IPS DF 6.9 (cell line): Measurements from ENCODE around the gene SCYL1.

ENCODE experiments used
- DNase-seq: peaks from one replicate; pipeline ENCODE4 v3.0.0-alpha.2; 2013; ENCODE audit warnings: low read depth, low spot score
- H3K27ac ChIP-seq: one replicate; pipeline ENCODE4 v1.5.1; 2013; ENCODE audit warnings: low read length, control low read depth
- H3K27me3 ChIP-seq: 2 replicates; pipeline ENCODE4 v1.6.1; 2013; ENCODE audit warnings: mild to moderate bottlenecking, low read length; ENCODE audit not compliant: control insufficient read depth, insufficient read depth
- H3K36me3 ChIP-seq: 2 replicates; pipeline ENCODE4 v1.6.1; 2013; ENCODE audit warnings: low read length; ENCODE audit not compliant: control insufficient read depth, insufficient read depth
- H3K4me1 ChIP-seq: 2 replicates; pipeline ENCODE4 v1.6.1; 2013; ENCODE audit warnings: low read length; ENCODE audit not compliant: control insufficient read depth, insufficient read depth
- H3K4me3 ChIP-seq: 2 replicates; pipeline ENCODE4 v1.5.1; 2013; ENCODE audit warnings: mild to moderate bottlenecking, low read length
- H3K9me3 ChIP-seq: 2 replicates; pipeline ENCODE4 v1.6.1; 2013; ENCODE audit warnings: low read length, inconsistent platforms; ENCODE audit not compliant: control insufficient read depth, insufficient read depth
- WGBS: extraction: QIAGEN DNeasy Blood & Tissue Kit; methylation state at CpG from one replicate; pipeline ENCODE4 v1.1.7; 2013; ENCODE audit warnings: mixed read lengths, missing lambda C conversion rate; ENCODE audit not compliant: insufficient read length, insufficient coverage; 5-methylcytosine and 5-hydroxymethylcytosine counted together

SCYL1 gene

DNA sequence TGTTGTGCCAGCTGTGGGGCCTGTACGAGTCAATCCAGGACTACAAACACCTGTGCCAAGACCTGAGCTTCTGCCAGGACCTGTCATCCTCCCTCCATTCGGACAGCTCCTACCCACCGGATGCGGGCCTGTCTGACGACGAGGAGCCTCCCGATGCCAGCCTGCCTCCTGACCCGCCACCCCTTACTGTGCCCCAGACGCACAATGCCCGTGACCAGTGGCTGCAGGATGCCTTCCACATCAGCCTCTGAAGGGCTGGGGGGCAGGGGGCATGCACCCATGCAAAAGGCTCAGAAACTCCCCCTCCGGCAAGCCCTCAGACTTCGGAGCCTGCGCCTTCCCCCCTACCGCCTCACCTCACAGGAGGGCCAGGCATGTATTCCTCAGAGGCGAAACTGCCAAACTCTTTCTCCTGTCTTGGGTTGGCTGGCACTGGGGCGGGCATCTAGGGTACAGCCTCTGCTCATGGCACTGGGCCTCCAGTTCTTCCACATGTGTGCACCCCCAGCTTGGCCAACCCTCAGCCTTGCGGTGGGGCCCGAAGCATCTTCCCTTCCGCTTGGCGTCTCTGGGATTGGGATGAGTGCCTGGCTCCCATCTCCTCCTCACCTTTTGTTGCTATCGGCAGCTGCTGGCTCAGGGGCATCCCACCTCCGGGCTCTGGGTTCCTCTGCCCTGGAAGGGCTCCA lies 48.7 kb downstream of the SCYL1 start:
- H3K9me3 ChIP-seq, result no peaks in the 10 kb centered on the region
- no peak overlapping the region for H3K4me3 ChIP-seq
- H3K27me3 ChIP-seq, result peaks cover 7% of the 10 kb centered on the region
- H3K4me1 ChIP-seq, result peaks cover 15% of the 10 kb centered on the region
- WGBS, result no CpG with 5 or more reads among the region's 22 CpGs
- H3K36me3 ChIP-seq, result no peaks in the 10 kb centered on the region
- DNase-seq, result no peak
- no peak overlapping the region for H3K27ac ChIP-seq

DNA sequence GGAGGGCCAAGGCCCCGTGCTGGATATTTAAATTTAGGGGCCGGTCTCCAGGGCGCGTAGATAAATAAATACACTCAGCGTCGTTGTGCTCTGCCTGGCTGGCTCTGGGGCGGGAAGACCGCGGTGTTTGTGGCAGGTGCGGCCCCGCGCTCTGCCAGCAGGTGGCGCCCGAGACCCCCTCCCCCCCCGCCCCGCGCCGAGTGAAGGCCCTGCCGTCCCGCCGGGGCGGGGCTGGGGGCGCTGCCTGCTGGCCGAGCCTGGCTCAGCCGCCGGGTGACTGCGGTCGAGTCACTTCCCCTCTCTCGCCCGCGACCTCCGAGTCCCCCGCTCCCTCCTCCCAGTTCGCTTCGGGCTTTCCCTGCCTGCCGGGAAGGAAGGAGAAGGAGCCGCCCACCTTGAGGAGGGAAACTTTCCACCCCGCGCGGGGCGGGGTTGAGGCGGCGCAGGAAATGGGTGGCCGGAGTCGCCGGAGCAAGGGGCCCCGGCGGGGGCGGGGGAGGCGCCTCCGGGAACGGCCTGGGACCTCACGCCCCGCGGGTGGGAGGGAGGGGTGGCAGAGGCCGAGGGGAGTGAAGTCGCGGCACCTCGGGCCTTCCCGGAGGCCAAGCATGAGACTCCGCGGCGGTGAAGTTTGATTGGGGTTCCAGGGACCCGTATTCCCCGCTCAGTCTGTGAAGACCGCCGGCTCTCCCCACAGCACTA lies 49.4 kb downstream of the SCYL1 start:
- Histone ChIP-seq H3K4me3 (peak overlapping the region; percentile 43; the same call in 1 of the 2 replicates), H3K27ac (no peak overlapping the region), H3K27me3 (peaks cover 7% of the 10 kb centered on the region), H3K9me3 (no peaks in the 10 kb centered on the region), H3K4me1 (peaks cover 13% of the 10 kb centered on the region), H3K36me3 (no peaks in the 10 kb centered on the region)
- WGBS, result no CpG with 5 or more reads among the region's 67 CpGs
- no peak for DNase-seq

DNA sequence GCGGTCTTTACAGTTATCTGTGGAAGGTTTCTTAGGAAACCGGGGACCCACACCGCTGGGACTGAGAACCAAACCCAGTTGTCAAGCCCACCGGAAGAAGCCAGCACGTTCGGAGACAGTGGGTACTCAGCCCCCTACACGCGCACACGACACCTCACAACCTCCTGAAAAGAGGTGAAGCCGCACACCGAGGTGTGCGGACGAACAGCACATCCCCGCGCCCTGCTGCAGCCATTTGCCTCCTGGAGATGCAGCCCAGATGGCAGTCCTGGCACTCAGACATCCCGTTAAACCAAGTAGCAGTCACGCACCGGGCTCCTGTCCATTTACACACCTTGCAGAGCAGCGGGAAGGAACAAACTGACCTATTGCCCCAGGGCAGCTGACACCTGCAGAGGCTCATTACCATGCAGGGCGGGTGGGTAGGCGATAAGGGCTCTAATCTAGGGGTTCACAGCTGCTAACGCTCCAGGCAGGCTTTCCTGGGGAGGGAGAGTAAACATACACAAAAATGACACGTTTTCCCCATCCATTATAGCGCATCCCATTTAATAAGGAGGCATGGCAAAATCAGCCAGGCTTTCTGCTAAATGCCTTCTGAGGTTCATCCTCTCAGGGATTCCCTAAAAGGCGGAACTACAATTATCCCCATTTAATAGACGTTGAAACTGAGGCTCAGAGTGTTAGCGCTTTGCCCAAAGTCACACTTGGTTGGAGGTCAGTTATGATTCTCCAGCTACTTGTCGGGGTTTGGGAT lies 50.1 kb downstream of the SCYL1 start:
- no peak overlapping the region for H3K27ac ChIP-seq
- WGBS, result no CpG with 5 or more reads among the region's 28 CpGs
- peaks cover 12% of the 10 kb centered on the region for H3K4me1 ChIP-seq

DNA sequence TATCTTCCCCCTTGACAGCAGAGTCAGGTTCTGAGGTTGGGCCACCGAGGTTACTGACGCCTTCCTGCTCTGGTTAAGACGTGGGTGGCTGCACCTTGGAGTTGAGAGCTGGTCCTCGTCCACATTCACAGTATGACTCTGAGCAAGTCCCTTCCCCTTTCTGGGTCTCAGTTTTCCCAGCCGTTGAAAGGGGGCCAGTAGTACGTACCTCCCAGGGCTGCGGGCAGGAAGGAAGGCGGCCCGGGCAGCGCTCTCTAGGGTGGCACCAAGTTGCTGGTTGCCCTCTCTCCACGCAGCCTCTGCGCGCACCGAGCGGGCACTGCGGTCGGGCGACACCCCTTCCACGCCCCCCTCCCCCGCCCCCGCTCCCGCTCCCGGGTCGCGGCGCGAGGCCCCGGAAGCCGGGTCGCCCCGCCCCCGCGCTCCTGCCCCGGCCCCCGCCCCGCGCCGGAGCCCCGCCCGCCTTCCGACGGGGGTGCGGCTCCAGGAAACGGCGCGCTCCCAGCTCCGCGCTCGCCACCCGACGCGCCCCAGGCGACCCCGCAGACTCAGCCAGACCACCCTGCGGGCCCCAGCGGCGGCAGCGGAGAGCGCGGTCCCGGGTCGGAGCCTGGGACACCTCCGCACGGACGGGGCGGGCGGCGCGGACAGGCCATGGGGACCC lies 50.8 kb downstream of the SCYL1 start, which contains the start of gene EHBP1L1:
Gene EHBP1L1 (plus strand): TSS at position 486 of the 664 bp plus-strand sequence. CDS start 250 bp downstream, outside the sequence.
- Histone ChIP-seq H3K9me3 (no peaks in the 10 kb centered on the region), H3K27me3 (peaks cover 7% of the 10 kb centered on the region), H3K36me3 (peaks cover 3% of the 10 kb centered on the region), H3K4me3 (peak within 1 kb of the TSS; percentile 44; the same call in 1 of the 2 replicates), H3K27ac (no peak within 1 kb of the TSS), H3K4me1 (peaks cover 12% of the 10 kb centered on the region)
- no peak for DNase-seq
- no CpG with 5 or more reads among the region's 69 CpGs for WGBS

More for the DNA sequence above, 50.1 kb downstream of the SCYL1 start:
- Histone ChIP-seq H3K4me3 (peak overlapping the region; percentile 43; the same call in 1 of the 2 replicates), H3K27me3 (peaks cover 7% of the 10 kb centered on the region), H3K36me3 (peaks cover under 1% of the 10 kb centered on the region), H3K9me3 (no peaks in the 10 kb centered on the region)
- DNase-seq, result no peak

DNA sequence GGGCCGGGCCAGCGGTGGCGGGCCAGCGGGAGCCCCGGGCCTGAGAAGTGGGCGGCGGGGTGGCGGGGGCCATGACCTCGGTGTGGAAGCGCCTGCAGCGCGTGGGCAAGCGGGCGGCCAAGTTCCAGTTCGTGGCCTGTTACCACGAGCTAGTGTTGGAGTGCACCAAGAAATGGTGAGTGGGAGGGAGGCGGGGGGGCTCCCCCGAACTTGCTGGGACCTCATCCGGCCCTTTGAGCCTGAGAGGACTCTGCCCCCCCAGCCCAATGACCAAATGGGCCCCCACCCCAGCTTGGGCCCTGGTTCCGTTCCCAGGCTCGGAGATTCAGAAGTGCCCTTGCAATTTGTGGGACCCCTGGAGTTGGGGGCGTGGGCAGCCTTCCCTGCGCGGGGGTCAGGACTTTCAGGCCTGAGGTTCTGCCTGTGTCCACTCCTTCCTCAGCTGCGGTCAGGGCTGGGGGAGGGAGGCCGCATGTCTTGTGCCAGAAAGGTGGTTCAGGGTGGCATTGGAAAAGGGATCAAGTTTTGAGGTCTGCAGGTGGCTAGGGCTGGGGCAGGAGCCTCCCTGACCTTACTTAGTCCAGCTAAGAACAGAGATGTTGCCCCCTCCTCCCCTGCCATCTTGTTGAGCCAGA lies 51.5 kb downstream of the SCYL1 start:
- peaks cover 9% of the 10 kb centered on the region for H3K4me1 ChIP-seq
- no CpG with 5 or more reads among the region's 26 CpGs for WGBS

DNA sequence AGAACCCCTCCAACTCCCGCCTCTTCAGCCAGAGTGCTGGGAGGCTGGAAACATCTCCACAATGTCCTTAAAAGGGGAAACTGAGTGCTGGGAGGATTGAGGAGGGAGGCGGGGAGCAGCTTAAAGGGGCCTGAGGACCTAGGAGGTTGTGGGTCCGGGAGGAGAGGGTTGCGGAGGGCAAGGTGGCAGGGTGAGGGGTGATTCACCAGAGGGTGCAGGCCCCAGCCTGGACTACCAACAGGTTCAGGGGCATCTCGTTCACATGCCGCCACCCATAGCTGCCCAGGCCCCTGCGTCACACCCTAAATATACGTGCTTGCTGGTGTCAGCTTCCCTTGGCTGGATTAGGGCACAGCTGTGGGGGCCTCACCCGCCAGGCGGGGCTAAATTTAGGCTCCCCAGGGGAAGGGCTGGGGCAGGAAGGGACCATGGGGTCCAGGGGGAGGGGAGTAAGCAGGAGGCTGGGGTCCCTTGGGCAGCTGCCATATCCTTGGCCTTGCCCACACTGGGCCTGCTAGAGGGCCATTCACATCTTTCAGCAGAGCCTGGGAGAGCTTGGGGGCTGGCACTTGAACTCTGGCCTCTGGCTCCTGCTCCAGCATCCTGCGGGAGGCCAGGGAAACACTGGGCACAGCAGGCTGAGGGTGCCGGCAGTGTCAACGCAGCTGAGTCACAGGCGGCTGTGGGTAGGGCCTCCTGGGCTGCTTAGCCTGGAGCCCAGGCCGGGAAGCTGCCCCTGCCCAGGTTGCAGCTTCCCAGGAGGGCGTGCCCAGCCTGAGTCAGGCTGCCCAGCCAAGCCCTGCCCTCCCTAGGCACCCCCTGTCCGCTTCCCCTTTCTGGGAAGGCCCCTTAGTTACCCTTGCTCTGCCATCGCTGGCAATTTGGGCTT lies 52.2 kb downstream of the SCYL1 start:
- WGBS, result no CpG with 5 or more reads among the region's 18 CpGs
- Histone ChIP-seq H3K36me3 (peaks cover 3% of the 10 kb centered on the region), H3K9me3 (no peaks in the 10 kb centered on the region), H3K4me3 (no peak overlapping the region), H3K27me3 (peaks cover 7% of the 10 kb centered on the region), H3K4me1 (peaks cover 7% of the 10 kb centered on the region; the same call in 1 of the 2 replicates), H3K27ac (no peak overlapping the region)
- no peak for DNase-seq

More for the DNA sequence above, 51.5 kb downstream of the SCYL1 start:
- Histone ChIP-seq H3K9me3 (no peaks in the 10 kb centered on the region), H3K27me3 (peaks cover 7% of the 10 kb centered on the region), H3K36me3 (peaks cover 3% of the 10 kb centered on the region), H3K4me3 (peak overlapping the region; percentile 44; the same call in 1 of the 2 replicates), H3K27ac (no peak overlapping the region)
- DNase-seq, result no peak

DNA sequence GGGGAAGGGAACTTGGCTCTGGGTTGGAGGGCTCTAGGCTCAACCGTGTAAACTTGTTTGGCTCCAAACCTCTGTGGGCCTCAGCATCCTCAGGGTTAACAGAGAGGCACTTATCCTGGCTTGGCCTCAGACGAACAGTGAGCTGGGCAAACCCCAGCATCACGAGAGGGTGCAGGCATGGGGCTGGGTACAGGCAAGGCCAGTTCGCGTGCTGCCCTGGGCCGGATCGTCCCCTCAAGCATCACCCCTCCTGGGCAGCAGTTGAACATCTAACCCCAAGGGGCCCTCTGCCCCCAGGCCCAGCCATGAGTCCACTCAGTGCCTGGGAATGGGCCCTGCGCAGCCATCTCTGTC lies 52.9 kb downstream of the SCYL1 start:
- Histone ChIP-seq H3K9me3 (no peaks in the 10 kb centered on the region), H3K27me3 (peaks cover 7% of the 10 kb centered on the region), H3K36me3 (peaks cover 3% of the 10 kb centered on the region), H3K4me3 (no peak overlapping the region), H3K4me1 (peaks cover 7% of the 10 kb centered on the region; the same call in 1 of the 2 replicates), H3K27ac (no peak overlapping the region)
- no CpG with 5 or more reads among the region's 8 CpGs for WGBS
- DNase-seq, result no peak

DNA sequence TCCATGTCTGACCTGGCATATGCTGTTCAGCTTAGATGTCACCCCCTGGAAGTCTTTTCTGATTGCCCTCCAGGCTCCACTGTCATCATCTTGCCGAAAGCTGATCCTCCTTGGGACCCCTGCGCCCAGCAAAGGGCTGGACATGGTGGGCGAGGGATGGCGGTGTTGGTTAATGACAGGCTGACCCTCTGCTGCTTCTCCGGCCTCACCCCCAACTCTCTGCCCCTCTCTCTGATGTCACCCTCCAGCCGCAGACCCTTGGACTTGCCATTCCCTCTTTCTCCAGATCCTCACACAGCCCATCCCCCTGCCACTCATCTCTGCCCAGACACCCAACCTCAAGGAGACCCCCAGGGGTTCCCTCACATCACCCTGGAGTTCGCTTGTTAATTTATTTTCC lies 53.3 kb downstream of the SCYL1 start:
- Histone ChIP-seq H3K36me3 (peaks cover 3% of the 10 kb centered on the region), H3K9me3 (no peaks in the 10 kb centered on the region), H3K27me3 (peaks cover 7% of the 10 kb centered on the region), H3K27ac (no peak overlapping the region), H3K4me3 (no peak overlapping the region), H3K4me1 (peaks cover 7% of the 10 kb centered on the region; the same call in 1 of the 2 replicates)
- no CpG with 5 or more reads among the region's 7 CpGs for WGBS
- no peak for DNase-seq

DNA sequence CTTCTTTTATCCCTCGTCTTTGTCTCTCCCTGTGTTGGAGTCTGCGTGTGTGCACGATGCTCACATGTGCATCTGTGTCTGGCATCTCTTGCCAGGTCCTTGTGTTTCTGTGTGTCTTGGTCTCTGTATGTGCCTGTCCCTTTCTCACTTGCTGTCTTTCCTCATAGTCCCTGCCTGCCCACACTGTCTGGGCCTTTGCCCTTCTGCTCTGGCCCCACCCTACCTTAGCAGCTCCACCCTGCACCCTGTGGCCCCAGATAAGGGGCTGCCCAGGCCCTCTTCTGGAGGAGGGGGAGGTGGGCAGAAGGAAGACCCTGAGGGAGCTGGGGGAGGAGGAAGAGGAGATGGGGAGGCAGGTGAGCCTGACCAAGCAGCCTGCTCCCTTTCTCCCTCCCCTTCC lies 53.8 kb downstream of the SCYL1 start:
- Histone ChIP-seq H3K4me3 (no peak overlapping the region), H3K4me1 (peaks cover 7% of the 10 kb centered on the region; the same call in 1 of the 2 replicates), H3K27me3 (peaks cover 7% of the 10 kb centered on the region), H3K27ac (no peak overlapping the region), H3K9me3 (no peaks in the 10 kb centered on the region), H3K36me3 (peaks cover 3% of the 10 kb centered on the region)
- no CpG with 5 or more reads among the region's 3 CpGs for WGBS
- no peak for DNase-seq
